HUES64 (cell line): ENCODE data around the gene FANCE. TPM values are rescaled to one million over a fixed set of nuclear protein-coding genes. Genes with fewer than 3 reads are reported as not detected.

Experiments
- H3K27ac ChIP-seq: 2 replicates; pipeline ENCODE4 v1.7.0; 2013; ENCODE audit warnings: low read depth, low read length, inconsistent platforms
- H3K27me3 ChIP-seq: 2 replicates; pipeline ENCODE4 v1.6.1; 2013; ENCODE audit warnings: mild to moderate bottlenecking, low read length; ENCODE audit not compliant: insufficient read depth
- H3K36me3 ChIP-seq: 2 replicates; pipeline ENCODE4 v1.6.1; 2013; ENCODE audit warnings: mild to moderate bottlenecking, low read length; ENCODE audit not compliant: insufficient read depth
- H3K4me1 ChIP-seq: 2 replicates; pipeline ENCODE4 v1.6.1; 2013; ENCODE audit warnings: mild to moderate bottlenecking, low read length, moderate library complexity; ENCODE audit not compliant: insufficient read depth
- H3K4me3 ChIP-seq: 2 replicates; pipeline ENCODE4 v1.5.1; 2013; ENCODE audit warnings: mild to moderate bottlenecking, low read length, moderate library complexity
- H3K9ac ChIP-seq: 2 replicates; pipeline ENCODE4 v1.6.1; 2013; ENCODE audit warnings: mild to moderate bottlenecking, low read depth, low read length
- H3K9me3 ChIP-seq: 2 replicates; pipeline ENCODE4 v1.6.1; 2013; ENCODE audit warnings: low read depth, low read length; ENCODE audit not compliant: insufficient read depth
- WGBS: fragments of 150-250, 120-280 bp; methylation state at CpG from one replicate; pipeline ENCODE4 v1.1.7; 2013; ENCODE audit warnings: missing lambda C conversion rate; 5-methylcytosine and 5-hydroxymethylcytosine counted together
- polyA plus RNA-seq, 2 experiments: library from polyadenylated mRNA; stranded (reverse); fragments of 50-300 nt; gene quantifications; one replicate each; pipeline ENCODE4 v1.2.3, GENCODE V29; 2013

FANCE gene
- 8.7 TPM for polyA plus RNA-seq (2013, experiment 1 of 2)
- polyA plus RNA-seq (2013, experiment 2 of 2): 10.3 TPM

- Histone ChIP-seq H3K27ac (peak within 1 kb of the TSS; percentile 75; the same call in 1 of the 2 replicates), H3K4me1 (peaks cover 26% of the 10 kb centered on the region), H3K9me3 (no peaks in the 10 kb centered on the region), H3K36me3 (peaks cover 8% of the 10 kb centered on the region), H3K9ac (peak within 1 kb of the TSS; percentile 77), H3K27me3 (peaks cover 8% of the 10 kb centered on the region; the same call in 1 of the 2 replicates), H3K4me3 (peak within 1 kb of the TSS; percentile 74)
- WGBS: 2% methylated on average over 87 of the region's 87 CpGs
Observed at GRCh38 chr6:35452183-35453090, at the start of gene FANCE. TSS of gene FANCE (plus strand) at chr6:35452338. CDS start at chr6:35452546, 208 bp downstream.

- H3K9me3 ChIP-seq: no peaks in the 10 kb centered on the region
- H3K4me3 ChIP-seq: no peak overlapping the region
- H3K9ac ChIP-seq: no peak overlapping the region
- H3K27me3 ChIP-seq: no peaks in the 10 kb centered on the region
- no peaks in the 10 kb centered on the region for H3K36me3 ChIP-seq
- H3K27ac ChIP-seq: no peak overlapping the region
- no peaks in the 10 kb centered on the region for H3K4me1 ChIP-seq
- WGBS: 94% methylated on average over 5 of the region's 5 CpGs
Observed at GRCh38 chr6:35402856-35403191, 49.3 kb upstream of the FANCE start.

GRCh38 chr6:35403544-35404442, 48.3 kb upstream of the FANCE start:
- WGBS: 91% methylated on average over 8 of the region's 8 CpGs
- Histone ChIP-seq H3K36me3 (no peaks in the 10 kb centered on the region), H3K27me3 (no peaks in the 10 kb centered on the region), H3K4me3 (no peak overlapping the region), H3K9me3 (no peaks in the 10 kb centered on the region), H3K9ac (no peak overlapping the region), H3K4me1 (no peaks in the 10 kb centered on the region), H3K27ac (no peak overlapping the region)

GRCh38 chr6:35406711-35407485, 45.2 kb upstream of the FANCE start:
- no peaks in the 10 kb centered on the region for H3K4me1 ChIP-seq
- H3K9ac ChIP-seq: no peak overlapping the region
- 91% methylated on average over 20 of the region's 20 CpGs for WGBS

GRCh38 chr6:35409245-35409644, 42.9 kb upstream of the FANCE start:
- no peak overlapping the region for H3K4me3 ChIP-seq
- H3K36me3 ChIP-seq: 0 out of 2 replicates have a peak, but pooled peaks cover 6% of the 10 kb centered on the region
- H3K9ac ChIP-seq: no peak overlapping the region
- 91% methylated on average over 4 of the region's 5 CpGs for WGBS
- no peaks in the 10 kb centered on the region for H3K27me3 ChIP-seq
- H3K4me1 ChIP-seq: no peaks in the 10 kb centered on the region
- H3K9me3 ChIP-seq: no peaks in the 10 kb centered on the region
- no peak overlapping the region for H3K27ac ChIP-seq

More at GRCh38 chr6:35406711-35407485, 45.2 kb upstream of the FANCE start:
- Histone ChIP-seq H3K27ac (no peak overlapping the region), H3K4me3 (no peak overlapping the region), H3K36me3 (no peaks in the 10 kb centered on the region), H3K27me3 (no peaks in the 10 kb centered on the region), H3K9me3 (no peaks in the 10 kb centered on the region)

GRCh38 chr6:35410131-35410530, 42.0 kb upstream of the FANCE start:
- H3K4me1 ChIP-seq: no peaks in the 10 kb centered on the region
- no peak overlapping the region for H3K9ac ChIP-seq
- H3K4me3 ChIP-seq: no peak overlapping the region
- H3K27me3 ChIP-seq: no peaks in the 10 kb centered on the region
- no peaks in the 10 kb centered on the region for H3K9me3 ChIP-seq
- WGBS: 46% methylated on average over 2 of the region's 3 CpGs
- H3K27ac ChIP-seq: no peak overlapping the region
- H3K36me3 ChIP-seq: 0 out of 2 replicates have a peak, but pooled peaks cover 6% of the 10 kb centered on the region

- Histone ChIP-seq H3K27ac (no peak overlapping the region), H3K4me1 (no peaks in the 10 kb centered on the region), H3K4me3 (no peak overlapping the region), H3K9me3 (no peaks in the 10 kb centered on the region), H3K36me3 (0 out of 2 replicates have a peak, but pooled peaks cover 6% of the 10 kb centered on the region), H3K27me3 (no peaks in the 10 kb centered on the region), H3K9ac (no peak overlapping the region)
- 94% methylated on average over 9 of the region's 9 CpGs for WGBS
Observed at GRCh38 chr6:35411066-35411465, 41.1 kb upstream of the FANCE start.

- WGBS: 97% methylated on average over 8 of the region's 8 CpGs
- no peak overlapping the region for H3K9ac ChIP-seq
- no peaks in the 10 kb centered on the region for H3K27me3 ChIP-seq
- no peaks in the 10 kb centered on the region for H3K4me1 ChIP-seq
- no peaks in the 10 kb centered on the region for H3K9me3 ChIP-seq
- H3K4me3 ChIP-seq: no peak overlapping the region
- no peak overlapping the region for H3K27ac ChIP-seq
- 0 out of 2 replicates have a peak, but pooled peaks cover 6% of the 10 kb centered on the region for H3K36me3 ChIP-seq
Observed at GRCh38 chr6:35412102-35412501, 40.0 kb upstream of the FANCE start.

GRCh38 chr6:35413911-35414310, 38.2 kb upstream of the FANCE start:
- Histone ChIP-seq H3K27ac (no peak overlapping the region), H3K27me3 (no peaks in the 10 kb centered on the region), H3K4me3 (no peak overlapping the region), H3K9me3 (no peaks in the 10 kb centered on the region), H3K36me3 (0 out of 2 replicates have a peak, but pooled peaks cover 6% of the 10 kb centered on the region), H3K9ac (no peak overlapping the region), H3K4me1 (peaks cover under 1% of the 10 kb centered on the region; the same call in 1 of the 2 replicates)
- WGBS: 93% methylated on average over 6 of the region's 6 CpGs

GRCh38 chr6:35415065-35415891, 36.9 kb upstream of the FANCE start:
- peaks cover 6% of the 10 kb centered on the region for H3K4me1 ChIP-seq
- 0 out of 2 replicates have a peak, but pooled peaks cover 6% of the 10 kb centered on the region for H3K36me3 ChIP-seq
- no peak overlapping the region for H3K27ac ChIP-seq
- no peaks in the 10 kb centered on the region for H3K9me3 ChIP-seq
- WGBS: 74% methylated on average over 7 of the region's 7 CpGs
- H3K27me3 ChIP-seq: no peaks in the 10 kb centered on the region
- no peak overlapping the region for H3K4me3 ChIP-seq
- no peak overlapping the region for H3K9ac ChIP-seq
